NCI-H82 (cell line): Measurements from ENCODE around the gene KRTAP22-2.

Experiments
- DNase-seq: peaks from one replicate; lab custom pipeline; 2025; lab: John Stamatoyannopoulos, UW

The KRTAP22-2 gene

DNA sequence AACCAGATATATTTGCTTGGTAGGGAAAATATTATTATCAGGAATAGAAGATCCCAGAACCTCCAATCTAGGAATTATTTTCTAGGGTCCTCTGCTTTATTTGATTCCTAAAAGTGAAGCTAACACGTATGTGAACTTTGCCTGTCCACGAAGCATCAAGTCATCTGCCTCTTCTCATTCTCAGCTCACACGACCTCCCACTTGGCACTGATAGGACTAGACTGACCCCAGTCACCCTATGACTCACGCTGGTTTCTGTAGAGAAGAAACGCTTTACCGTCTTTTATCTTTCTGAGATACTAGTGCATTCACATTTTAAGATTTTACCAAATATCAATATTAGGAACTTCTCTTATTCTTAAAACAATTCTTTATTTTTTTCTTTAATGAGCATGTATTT lies 27.1 kb downstream of the KRTAP22-2 start:
- no peak for DNase-seq

DNA sequence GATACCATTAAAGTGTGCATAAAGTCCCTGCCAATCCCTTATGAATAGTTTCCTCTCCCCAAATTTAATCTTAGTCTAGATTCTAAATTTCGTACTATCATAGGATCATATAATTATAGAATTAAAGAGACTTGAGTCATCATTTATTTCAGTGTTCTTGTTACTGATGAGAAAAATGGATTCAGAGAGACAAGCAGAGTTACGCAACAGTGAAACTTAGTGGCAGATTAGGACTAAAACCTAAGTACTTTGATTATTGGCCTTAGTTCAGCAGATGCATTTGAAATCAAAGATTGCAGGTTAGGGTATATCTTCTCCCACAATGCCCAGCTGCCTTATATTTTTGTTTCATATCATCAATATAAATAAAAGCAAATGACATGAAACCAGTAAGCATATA lies 28.2 kb downstream of the KRTAP22-2 start:
- DNase-seq: no peak

DNA sequence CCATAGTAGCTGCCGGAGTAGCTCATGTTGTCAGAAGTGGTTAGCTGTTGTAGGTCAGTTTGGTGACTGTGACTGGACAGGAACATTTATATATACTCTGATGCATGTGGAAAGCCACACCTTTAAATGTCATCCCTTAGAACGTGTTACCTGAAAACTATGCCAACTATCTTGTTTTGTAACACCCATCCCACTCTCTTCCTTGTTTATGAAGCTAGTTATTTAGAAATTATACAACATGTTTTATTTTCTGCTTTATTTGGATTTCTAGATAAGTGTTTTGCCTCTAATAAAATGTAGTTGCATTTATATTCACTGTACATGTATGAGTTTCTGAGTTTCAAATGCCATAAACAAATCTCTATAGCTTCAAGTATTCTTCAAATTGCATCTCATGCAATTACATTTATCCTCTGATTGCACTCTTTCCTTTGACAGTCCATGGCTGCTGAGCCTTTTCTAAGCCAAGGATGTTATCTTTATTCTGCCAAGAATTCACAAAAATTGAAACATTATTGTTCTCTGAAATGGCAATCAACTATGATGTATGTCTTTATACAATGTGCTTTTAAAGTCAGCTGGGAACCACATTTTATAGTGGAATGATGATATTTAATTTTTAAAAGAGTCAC lies 28.8 kb downstream of the KRTAP22-2 start, which contains the start of gene KRTAP19-7:
Gene KRTAP19-7, minus strand, starts transcription at position 51 of the 632 bp plus-strand sequence. Its CDS starts 25 bp downstream, at position 26.
- DNase-seq: no peak

DNA sequence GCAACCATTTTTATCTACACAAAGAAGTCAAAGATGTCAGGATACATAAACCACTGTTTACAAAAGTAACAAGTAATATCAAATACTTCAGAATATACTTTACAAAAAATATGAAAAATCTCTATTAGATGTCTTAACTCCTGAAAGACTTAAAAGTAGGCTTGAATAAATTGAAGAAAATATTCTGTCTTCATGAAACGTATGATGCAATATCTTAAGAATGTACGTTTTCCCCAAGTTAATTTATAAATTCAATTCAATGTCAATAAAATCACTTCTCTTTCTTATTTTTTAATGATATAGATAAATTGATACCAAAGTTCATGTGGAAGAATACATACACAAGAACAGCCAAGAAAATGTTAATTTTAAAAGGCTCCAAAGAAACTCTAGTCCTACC lies 35.1 kb downstream of the KRTAP22-2 start:
- no peak for DNase-seq

DNA sequence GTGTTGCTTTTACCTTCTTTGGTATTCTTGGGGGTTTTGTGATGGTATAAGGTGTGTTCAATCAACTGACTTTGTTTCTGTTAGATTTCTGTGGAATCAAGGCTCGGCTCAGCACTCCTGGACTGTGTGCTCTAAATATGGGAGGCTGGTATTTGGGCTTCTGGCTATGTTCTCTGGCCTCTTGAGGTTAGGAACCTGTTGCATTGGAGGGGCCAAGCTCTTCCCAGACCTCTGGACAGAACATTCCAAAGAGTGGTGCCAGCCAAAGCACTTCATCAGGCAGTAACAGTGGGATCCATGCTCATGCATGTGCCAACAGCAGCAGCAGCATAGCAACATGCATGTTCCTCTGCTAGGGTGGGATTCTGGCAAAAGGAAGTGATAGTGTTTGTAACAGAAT lies 37.4 kb downstream of the KRTAP22-2 start:
- no peak for DNase-seq

DNA sequence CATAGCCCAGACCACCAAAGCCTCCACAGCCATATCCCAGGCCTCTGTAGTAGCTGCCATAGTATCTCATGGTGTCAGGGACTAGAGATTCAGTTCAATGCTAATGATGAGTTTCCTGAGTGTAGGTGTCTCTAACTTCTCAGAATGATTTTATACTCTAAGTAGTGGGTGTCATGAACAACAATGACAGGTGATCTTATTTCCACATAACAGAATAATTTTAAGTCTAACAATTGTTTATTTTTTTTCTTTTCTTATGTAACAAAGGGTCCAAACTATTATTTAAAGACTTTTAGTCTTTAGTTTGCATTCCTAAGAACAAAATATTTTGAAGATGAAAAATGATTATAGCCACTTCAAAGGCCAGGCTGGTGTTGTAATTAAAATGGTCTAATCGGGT lies 48.4 kb downstream of the KRTAP22-2 start, which contains the start of gene KRTAP19-6:
Gene KRTAP19-6, minus strand, starts transcription at position 101 of the 400 bp plus-strand sequence. Its CDS starts 31 bp downstream, at position 70.
- DNase-seq: no peak
